ENCODE results near the gene ESCO1.
"Not testable (repeated sequence)": the region's sequence is repeated elsewhere in the genome, so short reads cannot be mapped to it uniquely, and the experiment has no call there.

ESCO1 gene

DNA sequence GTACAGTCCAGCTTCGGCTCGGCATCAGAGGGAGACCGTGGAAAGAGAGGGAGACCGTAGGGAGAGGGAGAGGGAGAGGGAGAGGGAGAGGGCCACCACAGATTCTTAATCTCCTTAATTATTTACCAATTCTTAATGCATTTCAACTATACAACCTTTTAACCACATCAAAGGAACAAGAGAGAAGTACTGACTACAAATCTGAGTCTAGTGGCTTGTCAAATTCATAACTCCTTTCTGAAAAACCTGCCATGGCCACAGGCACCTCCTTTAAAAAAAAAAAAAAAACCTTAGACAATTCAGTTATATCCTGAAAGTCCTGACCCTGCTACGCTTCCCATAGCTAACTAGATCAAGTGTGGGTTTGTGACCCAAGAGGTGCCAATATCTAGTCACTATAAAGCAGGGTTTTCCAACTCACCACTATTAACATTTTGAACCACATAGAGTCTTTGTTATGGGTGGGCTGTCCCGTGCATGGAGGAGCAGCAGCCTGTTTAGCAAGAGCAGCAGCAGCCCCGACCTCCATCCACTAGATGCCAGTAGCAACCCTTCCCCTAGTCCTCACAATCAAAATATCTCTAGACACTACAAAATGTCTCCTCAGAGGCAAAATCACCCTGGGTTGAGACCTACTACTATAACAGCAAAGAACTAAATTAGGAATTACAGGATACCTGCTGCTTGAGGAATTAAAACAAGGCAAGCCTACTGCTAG is 6.8 kb downstream of the ESCO1 start:
- DNase-seq (ENCODE audit: low read depth), result no peak
- no peak overlapping the region for H3K4me3 ChIP-seq (ENCODE audit: low read depth, low read length)

DNA sequence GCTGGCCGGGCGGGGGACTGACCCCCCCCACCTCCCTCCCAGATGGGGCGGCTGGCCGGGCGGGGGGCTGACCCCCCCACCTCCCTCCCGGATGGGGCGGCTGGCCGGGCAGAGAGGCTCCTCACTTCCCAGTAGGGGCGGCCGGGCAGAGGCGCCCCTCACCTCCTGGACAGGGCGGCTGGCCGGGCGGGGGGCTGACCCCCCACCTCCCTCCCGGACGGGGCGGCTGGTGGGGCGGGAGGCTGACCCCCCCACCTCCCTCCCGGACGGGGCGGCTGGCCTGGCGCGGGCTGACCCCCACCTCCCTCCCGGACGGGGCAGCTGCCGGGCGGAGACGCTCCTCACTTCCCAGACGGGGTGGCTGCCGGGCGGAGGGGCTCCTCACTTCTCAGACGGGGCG is 8.1 kb downstream of the ESCO1 start:
- H3K4me3 ChIP-seq (ENCODE audit: low read depth, low read length); DNase-seq (ENCODE audit: low read depth): not testable (repeated sequence)

DNA sequence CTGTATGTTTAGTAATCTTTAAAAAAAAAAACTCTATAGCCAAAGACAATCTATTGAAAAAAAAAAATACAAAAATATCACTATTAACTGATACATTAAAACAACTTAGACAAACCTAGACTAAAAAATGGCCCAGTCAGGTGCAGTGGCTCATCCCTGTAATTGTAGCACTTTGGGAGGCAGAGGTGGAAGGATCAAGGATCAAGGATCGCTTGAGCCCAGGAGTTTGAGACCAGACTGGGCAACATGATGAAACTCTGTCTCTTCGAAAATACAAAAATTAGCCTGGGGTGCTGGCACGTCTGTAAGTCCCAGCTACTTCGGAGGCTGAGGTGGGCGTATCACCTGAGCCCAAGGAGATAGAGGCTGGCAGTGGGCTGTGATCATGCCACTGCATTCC is 16.1 kb downstream of the ESCO1 start:
- DNase-seq (ENCODE audit: low read depth), result no peak
- H3K4me3 ChIP-seq (ENCODE audit: low read depth, low read length), result no peak overlapping the region

DNA sequence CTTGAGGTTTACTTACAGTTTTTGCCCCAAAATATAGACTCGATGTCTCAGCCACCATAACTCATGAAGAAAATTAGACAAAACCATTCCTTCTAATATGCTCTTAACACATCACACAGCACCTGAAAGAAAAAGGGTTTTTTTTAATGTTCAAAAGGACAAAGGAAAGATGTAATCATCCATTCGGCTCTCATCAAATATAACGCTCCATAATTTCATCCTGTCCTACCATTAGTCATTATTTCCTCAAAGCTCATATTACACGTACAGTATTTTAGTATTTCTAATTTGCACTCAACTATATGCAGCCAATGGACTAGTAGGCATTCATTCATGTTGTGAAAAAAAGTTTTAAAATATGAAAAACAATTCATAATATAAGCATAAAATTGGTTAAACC is 24.8 kb downstream of the ESCO1 start:
- H3K4me3 ChIP-seq (ENCODE audit: low read depth, low read length), result no peak overlapping the region
- no peak for DNase-seq (ENCODE audit: low read depth)

DNA sequence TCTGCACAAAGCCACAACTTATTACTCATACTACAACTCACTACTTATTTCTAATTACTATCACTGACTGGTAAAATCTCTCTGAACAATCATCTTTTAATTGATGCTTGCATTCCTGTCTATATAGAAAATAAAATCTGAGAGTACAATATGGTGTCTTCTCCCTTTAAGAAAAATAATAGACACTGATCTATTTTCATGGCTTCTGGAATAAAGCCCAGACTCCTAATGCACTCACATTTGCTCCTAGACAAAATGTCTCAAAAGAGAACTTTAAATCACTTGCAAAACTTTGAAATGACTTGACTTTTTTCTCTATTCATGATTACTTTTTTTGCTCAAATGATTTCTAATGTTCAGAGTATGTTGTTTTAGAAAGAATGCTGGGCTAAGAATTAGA is 28.7 kb downstream of the ESCO1 start:
- DNase-seq (ENCODE audit: low read depth), result no peak

DNA sequence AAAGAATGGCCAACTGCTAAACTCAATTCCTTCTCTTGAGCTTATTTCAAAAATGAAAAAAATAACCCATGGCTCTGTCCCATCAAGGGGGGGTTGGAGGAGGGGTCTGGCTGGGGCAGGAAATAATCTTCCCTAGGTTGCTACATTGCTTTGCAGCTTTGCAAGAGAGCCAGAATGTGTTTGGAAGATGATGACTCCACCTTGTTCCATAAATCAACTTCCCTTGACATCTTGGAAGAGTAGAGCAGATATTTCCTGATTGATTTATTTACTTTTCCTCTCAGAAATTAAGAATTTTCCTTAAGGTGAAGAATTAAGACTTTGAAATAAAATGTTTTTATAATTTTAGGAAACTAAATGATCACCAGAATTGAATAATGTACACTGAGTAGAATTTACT is 41.3 kb downstream of the ESCO1 start:
- H3K4me3 ChIP-seq (ENCODE audit: low read depth, low read length), result no peak overlapping the region
- no peak for DNase-seq (ENCODE audit: low read depth)

More for the DNA sequence above, 28.7 kb downstream of the ESCO1 start:
- H3K4me3 ChIP-seq (ENCODE audit: low read depth, low read length), result no peak overlapping the region

DNA sequence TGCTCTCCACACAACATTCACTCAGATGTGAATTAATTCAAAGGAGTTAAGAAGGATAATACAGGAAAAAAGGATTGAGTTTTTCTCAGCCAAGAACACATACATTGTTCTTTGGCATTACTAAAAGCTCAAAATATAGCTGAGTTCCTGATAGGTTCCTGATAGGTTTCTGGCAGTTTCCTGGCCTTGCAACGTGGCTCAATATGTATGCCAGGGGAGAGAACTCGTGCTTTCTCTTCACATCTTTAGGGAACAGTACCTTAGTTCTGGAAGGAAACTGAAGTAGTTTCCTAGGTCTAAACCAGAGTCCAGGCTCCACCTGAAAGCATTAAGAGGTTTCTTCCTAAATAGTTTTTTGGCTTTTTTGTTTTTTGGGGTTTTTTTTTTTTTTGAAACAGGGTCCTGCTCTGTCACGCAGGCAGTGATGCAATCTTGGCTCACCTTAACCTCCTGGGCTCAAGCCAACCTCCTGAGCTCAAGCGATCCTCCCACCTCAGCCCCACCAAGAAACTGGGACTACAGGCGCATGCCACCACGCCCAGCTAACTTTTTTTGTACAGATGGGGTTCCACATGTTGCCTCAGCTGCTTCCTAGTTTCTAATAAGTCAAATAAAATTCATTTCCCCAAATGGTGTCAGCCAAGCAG is 42.8 kb downstream of the ESCO1 start:
- H3K4me3 ChIP-seq (ENCODE audit: low read depth, low read length), result no peak overlapping the region
- DNase-seq (ENCODE audit: low read depth), result no peak

DNA sequence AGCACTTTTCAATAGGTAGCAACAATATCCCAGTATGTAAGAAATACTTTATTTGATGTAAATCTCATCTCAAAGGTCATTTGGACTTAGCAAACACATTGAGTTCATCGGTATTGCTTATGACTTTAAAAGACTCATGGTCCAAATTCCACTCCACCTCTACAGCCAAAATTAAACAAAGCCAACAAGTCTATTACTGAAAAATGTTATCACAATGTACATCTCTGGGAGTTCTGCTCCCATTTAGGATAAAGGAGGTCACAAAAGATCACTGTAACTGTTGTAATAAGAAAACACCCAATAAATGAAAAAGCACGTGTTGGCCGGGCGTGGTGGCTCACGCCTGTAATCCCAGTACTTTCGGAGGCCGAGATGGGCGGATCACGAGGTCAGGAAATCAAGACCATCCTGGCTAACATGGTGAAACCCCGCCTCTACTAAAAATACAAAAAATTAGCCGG is 50.0 kb downstream of the ESCO1 start:
- H3K4me3 ChIP-seq (ENCODE audit: low read depth, low read length), result no peak overlapping the region
- DNase-seq (ENCODE audit: low read depth), result no peak

DNA sequence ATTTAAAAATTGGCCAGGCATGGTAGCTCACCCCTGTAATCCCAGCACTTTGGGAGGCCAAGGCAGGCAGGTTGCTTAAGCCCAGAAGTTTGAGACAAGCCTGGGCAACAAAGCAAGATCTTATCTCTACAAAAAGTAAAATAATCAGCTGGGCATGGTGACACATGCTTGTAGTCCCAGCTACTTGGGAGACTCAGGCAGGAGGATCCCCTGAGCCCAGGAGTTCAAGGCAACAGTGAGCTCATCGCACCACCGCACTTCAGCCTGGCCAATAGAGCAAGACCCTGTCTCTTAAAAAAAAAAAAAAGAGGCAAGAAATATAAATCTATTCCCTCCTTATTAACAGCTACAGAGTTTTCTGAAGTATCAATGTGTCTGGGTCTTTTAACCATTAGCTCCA is 51.9 kb downstream of the ESCO1 start:
- H3K4me3 ChIP-seq (ENCODE audit: low read depth, low read length), result no peak overlapping the region

DNA sequence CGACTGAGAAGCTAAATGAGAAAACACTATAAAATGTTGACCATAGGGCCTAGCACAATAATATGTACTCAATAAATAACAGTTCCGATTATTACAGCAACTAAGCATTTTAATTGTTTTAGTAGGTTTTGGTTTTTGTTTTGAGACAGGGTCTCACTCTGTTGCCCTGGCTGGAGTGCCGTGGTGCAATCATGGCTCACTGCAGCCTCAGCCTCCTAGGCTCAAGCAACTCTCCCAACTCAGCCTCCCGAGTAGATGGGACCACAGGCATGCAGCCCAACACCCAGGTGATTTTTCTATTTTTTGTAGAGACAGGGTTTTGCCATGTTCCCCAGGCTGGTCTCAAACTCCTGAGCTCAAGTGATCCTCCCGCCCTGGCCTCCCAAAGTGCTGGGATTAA is 54.1 kb downstream of the ESCO1 start:
- no peak overlapping the region for H3K4me3 ChIP-seq (ENCODE audit: low read depth, low read length)
- no peak for DNase-seq (ENCODE audit: low read depth)

More for the DNA sequence above, 51.9 kb downstream of the ESCO1 start:
- no peak for DNase-seq (ENCODE audit: low read depth)

DNA sequence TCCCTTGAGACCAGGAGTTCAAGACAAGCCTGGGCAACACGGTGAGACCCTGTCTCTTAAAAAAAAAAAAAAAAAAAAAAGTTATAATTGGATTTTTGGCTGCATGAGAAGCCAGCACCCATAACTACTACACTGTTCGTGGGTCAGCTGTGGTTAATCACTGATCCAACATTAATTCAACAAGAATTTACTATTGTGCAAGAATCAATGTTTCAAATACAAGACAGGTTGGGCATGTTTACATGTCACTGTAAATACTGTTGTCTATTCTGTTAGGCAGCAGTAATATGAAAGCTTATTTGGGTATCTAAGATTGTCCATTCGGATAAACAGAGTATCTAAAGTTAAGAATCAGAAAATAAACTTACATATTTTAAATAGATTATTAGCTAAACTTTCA is 62.3 kb downstream of the ESCO1 start:
- no peak for DNase-seq (ENCODE audit: low read depth)
- H3K4me3 ChIP-seq (ENCODE audit: low read depth, low read length), result no peak overlapping the region

DNA sequence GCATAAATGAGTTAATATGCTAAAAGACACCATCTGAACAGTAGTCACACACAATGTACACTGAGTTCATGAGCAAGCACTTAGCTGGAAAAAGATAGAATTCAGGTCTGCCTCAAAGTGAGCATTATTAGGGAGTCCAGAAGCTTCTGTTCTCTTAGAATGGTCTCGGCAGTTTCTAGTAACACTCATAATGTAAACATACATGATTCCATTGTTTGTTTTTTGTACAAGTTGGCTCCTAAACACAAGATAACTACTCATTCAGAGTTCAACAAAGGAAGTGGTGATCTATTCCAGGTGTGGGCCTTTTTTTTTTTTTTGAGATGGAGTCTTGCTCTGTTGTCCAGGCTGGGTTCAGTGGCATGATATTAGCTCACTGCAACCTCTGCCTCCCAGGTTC is 66.2 kb downstream of the ESCO1 start:
- no peak overlapping the region for H3K4me3 ChIP-seq (ENCODE audit: low read depth, low read length)
- no peak for DNase-seq (ENCODE audit: low read depth)

DNA sequence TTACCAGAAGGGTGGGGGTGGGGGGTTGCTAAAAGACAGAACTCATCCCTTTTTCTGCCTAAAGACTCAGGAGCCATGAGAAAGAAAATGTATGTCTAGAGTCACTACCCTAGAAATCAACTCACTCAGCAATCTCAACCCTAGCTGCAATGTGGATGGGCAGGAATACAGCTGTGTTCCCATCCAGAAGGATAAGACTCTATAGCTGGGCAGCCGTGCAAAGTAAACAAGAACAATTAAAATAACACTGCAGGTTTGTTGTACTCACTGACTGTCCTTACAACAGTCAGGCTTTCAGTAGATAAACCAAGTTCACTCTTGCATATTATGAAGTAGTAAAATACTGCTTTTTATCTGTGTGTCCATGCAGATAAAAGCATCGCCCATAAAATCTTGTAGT is 74.0 kb downstream of the ESCO1 start:
- H3K4me3 ChIP-seq (ENCODE audit: low read depth, low read length), result no peak overlapping the region
- DNase-seq (ENCODE audit: low read depth), result no peak

DNA sequence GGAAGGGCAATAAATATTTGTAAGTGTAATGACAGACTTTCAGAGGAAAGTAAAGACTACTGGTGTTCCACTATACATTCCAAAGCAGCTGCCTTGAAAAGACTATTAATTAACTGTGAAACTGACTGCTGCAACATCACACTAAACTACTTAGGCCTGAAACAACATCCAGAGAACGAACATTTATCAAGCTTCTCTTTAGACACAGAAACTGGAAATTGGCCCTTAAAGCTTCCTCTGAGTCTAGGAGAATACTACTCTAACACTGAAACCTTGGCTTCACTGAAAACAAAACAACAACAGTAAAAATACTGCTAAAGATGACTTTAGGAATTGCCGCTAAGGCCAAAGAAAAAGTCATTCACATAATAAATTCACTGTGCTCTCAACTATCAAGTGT is 74.6 kb downstream of the ESCO1 start:
- no peak overlapping the region for H3K4me3 ChIP-seq (ENCODE audit: low read depth, low read length)
- DNase-seq (ENCODE audit: low read depth), result no peak

DNA sequence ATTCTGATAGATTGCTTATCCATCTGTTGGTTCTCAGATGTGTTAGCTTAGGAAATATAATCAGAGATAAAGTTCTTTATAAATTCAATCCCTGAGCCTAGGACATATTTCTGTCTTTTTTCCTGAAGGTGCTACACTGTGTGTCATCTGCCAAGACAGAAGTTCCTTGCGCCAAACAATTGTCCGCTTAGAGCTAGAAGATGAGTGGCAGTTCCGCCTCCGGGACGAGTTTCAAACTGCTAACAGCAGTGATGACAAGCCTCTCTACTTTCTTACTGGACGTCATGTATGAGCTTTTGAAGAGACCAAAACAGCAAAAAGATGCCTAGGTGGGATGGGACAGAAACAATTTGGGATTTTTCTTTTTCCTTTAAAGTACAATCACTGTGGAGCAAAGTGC is 78.0 kb downstream of the ESCO1 start:
- no peak overlapping the region for H3K4me3 ChIP-seq (ENCODE audit: low read depth, low read length)
- DNase-seq (ENCODE audit: low read depth), result no peak

DNA sequence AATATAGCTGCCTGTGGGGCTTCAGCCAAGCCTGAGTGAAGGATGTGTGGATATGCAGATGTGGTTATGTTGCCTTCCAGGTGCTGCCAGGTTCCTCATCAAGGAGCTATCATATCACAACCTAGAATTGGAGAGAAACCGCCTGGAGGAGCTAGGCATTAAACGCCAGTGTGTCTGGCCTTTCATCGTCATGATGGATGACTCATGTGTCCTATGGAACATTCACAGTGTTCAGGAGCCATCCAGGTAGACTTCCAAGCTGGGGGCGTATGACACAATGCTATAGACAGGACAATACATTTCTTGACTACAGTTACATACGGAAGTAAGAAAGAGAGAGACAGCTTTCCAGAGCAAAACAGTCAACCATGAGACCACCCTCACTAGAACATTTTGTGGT is 86.8 kb downstream of the ESCO1 start:
- no peak overlapping the region for H3K4me3 ChIP-seq (ENCODE audit: low read depth, low read length)
- DNase-seq (ENCODE audit: low read depth), result no peak

DNA sequence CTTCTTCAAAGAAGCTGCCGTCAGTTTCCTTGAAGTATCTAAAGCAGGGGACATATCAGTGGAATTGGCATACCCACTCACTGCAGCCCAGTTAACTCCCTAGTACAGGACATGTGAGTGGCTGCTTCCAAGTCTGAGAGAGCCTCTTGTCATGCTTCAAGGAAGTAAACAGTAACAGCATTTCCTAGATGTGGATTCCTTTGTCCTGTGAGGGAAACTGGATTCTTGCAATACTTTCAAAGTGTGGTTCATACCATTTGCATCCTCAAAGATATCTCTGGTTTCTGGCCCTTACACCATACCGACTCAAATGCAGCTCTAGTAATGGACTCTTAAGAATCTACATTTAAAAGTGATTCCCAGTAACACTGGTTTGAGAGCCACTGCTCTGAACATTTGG is 87.2 kb downstream of the ESCO1 start:
- DNase-seq (ENCODE audit: low read depth), result no peak
- no peak overlapping the region for H3K4me3 ChIP-seq (ENCODE audit: low read depth, low read length)

DNA sequence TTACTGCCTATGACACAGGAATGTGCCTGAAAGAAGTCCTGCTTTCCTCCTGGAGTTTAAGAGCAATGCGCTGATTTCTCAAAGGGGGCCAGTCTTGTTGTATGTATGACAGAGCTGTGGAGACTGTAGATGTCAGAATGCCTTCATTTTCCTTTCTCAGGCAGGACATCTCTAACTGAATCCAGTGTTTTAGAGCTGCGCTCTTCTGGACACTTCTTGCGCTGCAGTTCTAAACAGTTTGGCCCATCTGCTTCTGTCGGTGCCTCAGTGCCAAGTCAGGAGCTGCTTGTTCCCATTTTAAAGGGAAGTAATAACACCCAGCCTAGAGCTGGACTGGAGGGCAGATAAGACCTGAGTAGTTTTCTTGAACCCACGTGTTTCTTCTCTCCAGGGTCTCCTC is 91.4 kb downstream of the ESCO1 start:
- no peak overlapping the region for H3K4me3 ChIP-seq (ENCODE audit: low read depth, low read length)
- DNase-seq (ENCODE audit: low read depth), result no peak

DNA sequence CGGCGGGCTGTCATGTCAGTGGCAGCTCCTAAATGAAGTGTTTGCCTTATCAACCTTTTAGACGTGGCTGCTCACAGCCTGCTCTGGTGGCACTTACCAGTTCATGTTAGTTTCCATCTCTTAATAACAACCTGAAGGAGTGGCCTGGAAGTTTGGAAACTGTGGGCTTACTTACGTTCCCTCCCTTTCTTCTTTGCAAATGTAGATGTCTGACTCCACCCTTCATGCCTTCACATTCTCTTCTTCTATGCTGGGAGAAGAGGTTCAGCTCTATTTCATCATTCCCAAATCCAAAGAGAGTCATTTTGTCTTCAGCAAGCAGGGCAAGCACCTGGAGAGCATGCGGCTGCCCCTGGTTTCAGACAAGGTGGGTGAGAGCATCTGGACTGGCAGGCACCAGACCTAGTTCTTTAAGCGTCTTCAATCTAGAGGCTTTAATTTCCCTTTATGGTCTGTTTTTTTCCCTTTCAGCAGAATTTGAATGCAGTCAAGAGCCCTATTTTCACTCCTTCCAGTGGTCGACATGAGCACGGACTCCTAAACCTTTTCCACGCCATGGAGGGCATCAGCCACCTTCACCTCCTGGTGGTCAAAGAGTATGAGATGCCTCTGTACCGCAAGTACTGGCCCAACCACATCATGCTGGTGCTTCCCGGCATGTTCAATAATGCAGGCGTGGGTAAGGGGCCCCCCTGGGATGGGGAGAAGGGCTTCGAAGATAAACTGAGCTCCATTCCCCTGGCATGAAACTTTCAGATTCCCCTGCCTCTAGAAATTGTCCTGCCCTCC is 92.4 kb downstream of the ESCO1 start:
- no peak for DNase-seq (ENCODE audit: low read depth)
- H3K4me3 ChIP-seq (ENCODE audit: low read depth, low read length), result no peak overlapping the region

DNA sequence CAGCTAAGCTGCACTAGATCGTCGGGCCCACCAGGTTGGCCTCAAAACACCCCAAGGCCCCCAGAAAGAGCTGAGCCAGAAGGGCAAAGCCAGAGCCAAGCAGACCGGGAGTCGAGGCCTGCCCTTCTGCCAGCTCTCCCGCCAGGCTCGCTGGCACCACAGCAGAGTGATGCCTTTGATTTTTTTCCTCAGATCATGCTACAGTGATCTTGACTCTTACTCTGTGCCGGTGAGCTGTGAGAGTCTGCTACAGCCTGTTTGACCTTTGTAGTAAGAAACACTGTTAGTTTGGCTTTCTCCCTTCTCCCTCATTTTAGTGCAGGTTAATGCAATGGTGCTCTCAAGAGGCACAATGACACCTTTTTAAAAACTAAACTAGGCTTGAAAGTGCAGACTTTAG is 97.8 kb downstream of the ESCO1 start:
- no peak for DNase-seq (ENCODE audit: low read depth)
- H3K4me3 ChIP-seq (ENCODE audit: low read depth, low read length), result no peak overlapping the region

DNA sequence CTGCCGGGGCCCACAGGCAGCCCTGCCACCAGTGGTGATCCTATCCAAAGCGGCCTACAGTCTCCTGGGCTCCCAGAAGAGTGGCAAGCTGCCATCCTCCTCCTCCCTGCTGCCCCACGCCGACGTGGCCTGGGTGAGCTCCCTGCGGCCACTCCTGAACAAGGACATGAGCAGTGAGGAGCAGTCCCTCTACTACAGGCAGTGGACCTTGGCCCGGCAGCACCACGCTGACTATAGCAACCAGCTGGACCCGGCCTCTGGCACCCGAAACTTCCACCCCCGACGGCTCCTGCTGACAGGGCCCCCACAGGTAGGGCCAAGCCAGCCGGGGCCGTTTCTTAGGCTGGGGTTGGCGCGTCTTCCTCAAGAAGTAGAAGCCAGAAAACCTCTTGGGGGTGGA is 100.5 kb downstream of the ESCO1 start:
- DNase-seq (ENCODE audit: low read depth), result no peak
- no peak overlapping the region for H3K4me3 ChIP-seq (ENCODE audit: low read depth, low read length)
